Left kidney (tissue), 2 donors: Measurements from ENCODE around the gene PRR5L. TPM values are rescaled to one million over a fixed set of nuclear protein-coding genes. Genes with fewer than 3 reads are reported as not detected.
"Not testable (repeated sequence)": the region's sequence is repeated elsewhere in the genome, so short reads cannot be mapped to it uniquely, and the experiment has no call there.

ENCODE experiments used
- DNase-seq: peaks from one replicate; pipeline ENCODE4 v3.0.0-alpha.2; 2013
- polyA plus RNA-seq: library from polyadenylated mRNA; unstranded; fragments of 120-200 nt; gene quantifications from one replicate; pipeline ENCODE4 v1.2.1, GENCODE V29; 2013; ENCODE audit not compliant: insufficient read length

PRR5L gene
- polyA plus RNA-seq, 1 donor: 17.3 TPM

DNA sequence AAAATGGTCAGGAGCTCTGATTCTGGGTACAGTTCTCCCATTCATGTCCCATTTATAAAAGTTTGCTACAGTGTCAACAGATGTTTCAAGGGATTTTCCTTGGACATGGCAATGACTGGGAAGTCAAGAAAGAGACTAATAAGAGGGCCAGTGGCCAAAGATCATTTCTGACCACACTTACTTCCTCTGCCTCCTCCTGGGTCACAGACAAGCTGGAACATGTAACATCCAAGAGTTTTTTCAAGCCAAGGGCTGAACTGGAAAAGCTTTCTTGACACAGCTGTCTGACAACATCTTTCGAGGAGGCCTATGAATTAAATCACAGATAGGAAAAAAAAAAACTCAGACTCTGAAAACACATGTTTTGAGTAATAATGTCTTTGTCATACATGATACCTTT, 15.6 kb upstream of the PRR5L start:
- DNase-seq: no peak

DNA sequence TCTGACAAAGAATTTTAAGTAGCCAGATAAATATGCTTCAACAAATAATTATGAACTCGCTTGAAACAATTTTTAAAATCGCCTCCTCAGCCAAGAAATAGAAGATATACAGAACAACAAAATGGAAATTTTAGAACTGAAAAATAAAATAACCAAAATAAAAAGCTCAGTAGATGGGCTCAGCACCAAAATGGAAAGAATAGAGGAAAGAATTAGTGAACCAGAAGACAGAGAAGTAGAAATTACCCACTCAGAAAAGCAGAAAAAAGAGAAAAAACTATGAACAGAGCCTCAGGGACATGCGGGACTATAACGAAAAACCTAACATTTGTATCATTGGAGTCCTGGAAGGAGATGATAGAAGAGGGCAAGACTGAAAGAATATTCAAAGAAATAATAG, 14.2 kb upstream of the PRR5L start:
- no peak for DNase-seq

DNA sequence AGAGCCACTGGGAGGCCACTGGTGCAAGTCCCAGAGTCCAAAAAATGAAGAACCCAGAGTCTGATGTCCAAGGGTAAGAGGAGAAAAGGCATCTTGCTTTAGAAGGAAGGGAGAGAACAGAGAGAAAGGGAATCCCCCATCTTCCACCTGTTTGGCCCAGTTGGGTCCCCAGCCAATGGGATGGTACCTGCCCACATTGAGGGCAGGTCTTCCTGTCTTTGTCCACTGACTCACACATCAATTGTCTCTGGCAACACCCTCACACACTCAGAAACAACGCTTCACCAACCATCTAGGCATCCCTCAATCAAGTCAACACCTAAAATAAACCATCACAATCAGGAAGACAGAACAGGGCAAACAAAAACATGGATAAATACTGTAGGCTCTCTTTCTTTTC, 13.2 kb upstream of the PRR5L start:
- no peak for DNase-seq

DNA sequence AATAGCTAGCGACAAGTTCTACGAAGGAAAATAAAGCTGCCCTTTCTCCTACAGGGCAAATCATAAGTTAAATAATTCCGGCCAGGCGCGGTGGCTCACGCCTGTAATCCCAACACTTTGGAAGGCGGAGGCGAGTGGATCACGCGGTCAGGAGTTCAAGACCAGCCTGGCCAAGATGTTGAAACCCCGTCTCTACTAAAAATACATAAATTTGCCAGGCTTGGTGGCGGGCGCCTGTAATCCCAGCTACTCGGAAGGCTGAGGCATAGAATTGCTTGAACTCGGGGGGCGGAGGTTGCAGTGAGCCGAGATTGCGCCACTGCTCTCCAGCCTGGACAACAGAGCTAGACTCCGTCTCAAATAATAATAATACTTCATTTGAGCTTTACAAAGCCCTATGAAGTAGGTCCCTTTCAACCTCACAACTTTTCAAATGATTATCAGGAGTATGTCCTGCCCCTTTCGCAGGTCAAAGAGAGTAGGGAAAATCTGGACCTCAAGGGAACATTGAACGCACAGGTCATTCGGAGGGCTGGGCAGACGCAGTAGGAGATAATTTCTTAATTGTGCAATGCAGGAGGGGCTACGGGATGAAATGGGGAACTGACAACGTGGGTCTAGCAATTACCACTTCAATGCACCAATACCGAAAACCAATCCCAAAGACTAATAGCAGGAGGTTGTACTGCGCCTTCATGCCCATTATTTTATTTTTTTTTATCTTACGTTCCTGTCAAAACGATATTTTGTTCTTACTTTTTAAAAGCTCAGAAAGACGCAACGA, 7.5 kb upstream of the PRR5L start:
- no peak for DNase-seq

DNA sequence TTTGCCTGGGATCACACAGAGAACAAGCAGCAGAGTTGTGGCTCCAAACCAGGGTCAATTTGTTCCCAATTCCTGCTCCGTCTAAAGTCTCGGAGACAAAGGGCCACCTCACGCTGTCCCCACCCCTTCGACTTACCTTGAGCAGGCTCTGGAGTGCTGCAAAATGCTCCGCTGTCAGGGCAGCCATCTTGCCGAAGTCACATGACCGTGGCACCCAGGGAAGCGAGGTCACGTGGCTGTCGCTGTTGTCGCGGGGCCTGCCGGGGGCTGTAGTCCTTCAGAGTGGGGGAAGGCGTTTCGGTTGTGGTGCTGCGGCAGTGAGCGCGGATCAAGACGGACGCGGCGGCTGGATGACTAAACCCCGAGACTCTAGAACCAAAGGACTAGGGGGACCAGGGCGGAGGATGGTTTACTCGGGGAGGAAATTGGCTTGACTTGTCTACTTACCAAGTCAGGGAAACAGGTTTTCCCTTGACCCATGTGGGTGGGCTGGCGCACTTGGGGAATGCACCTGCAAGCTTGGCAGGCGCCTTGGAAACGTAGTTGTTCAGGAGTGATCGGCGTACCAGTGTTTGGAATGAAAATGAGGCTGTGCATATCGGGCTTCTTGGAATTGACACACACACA, 6.7 kb upstream of the PRR5L start, which contains the start of gene COMMD9:
COMMD9 (minus strand) TSS at position 199 of the 627 bp plus-strand sequence; CDS start at position 187, 12 bp downstream.
- DNase-seq: peak; percentile 87

DNA sequence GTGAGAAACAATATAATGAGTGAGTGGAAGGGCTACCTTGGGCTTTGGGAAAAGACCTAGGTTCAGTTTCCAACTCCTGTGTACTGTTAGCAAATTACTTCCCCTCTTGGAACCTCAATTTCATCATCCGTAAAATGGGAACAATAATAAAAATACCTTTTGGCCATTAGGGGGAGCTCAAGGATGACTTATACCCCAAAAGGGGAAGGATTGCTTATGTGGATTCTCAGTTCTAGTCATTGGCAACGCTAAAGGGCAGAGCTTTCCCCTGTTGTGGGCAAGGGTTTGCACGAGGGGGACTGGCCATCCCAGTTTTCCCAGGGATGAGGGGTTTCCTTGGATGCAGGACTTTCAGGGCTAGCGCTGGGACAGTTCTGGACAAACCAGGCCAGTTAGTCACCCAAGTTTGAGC, 3.8 kb upstream of the PRR5L start:
- DNase-seq: no peak

DNA sequence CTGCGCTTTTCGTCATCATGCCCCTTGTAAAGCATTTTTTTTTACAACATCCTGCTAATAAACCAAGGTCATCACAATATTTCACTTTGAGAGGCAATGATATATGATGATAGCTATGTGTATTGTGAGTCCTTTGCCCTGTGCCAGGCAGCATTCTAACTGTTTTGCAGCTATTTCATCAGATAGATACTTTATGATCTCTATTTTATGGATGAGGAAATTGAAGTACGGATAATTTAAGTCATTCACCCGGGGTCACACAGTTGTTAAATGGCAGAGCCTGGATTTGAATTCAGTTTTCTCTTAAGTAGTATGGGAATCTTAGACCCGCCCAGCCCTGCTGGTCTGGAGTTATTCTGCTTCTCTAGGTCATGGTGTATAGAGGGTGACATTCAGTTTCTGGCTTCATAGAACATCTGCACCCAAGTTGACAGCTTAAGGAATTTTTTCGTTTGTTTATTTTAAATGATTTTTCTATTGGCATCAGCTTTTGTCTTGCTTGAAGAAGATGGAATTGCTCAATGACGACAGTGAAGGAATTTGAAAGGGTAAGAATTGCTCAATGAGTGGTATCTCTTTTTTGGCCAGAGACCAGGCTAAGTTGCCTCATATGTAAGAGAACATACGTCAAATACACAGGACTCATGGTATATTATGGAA, 926 bp downstream of the PRR5L start:
- no peak for DNase-seq

DNA sequence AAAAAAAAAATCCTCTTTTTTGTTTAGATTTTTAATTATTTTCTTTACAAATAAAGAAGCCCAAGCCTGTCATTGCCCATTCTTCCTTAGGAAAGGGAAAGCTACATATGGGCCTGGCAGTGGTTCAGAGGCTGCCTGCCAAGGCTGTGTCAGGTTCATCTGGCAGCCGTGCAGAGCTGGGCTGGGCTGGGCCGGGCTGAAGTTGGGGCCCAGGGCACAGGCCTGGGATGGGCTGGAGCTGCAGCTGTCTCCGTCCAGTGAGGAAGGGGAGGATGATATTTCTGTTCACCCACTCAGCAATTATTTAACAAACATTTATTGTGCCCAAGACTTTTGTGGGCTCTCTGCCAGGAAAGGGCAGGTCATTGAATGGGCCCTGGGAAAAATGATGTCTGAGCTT, 4.6 kb downstream of the PRR5L start:
- DNase-seq: no peak

DNA sequence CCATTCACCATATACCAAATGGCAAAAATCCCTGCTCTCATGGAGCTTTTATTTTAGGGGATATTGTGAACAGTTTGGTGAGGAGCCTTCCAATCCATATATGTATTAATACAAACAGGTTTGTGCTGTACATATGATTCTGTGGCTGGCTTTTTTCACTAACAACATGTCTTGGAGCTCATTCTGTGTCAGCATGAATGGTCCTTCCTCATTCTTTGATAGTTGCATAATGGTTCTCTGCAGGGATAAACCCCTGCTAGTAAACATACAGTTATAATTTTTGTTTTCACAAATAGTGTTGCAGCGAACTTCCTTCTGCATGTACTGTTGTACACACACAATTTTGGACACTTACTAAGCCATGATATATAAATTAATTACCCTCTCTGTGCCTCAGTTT, 8.3 kb downstream of the PRR5L start:
- DNase-seq: no peak

DNA sequence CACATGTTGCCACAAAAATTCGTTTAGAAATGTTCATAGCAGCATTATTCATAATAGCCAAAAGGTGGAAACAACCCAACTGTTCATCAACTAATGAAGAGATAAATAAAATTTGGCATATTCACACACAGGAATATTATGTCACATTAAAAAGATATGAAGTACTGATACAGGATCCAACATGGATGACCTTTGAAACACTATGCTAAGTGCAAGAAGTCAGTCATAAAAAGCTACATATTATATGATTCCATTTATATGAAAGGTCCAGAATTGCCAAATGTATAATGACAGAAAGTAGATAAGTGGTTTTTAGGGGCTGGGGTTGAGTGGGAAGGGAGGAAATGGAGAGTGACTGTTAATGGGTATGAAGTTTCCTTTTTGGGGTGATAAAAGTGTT, 9.0 kb downstream of the PRR5L start:
- DNase-seq: no peak

DNA sequence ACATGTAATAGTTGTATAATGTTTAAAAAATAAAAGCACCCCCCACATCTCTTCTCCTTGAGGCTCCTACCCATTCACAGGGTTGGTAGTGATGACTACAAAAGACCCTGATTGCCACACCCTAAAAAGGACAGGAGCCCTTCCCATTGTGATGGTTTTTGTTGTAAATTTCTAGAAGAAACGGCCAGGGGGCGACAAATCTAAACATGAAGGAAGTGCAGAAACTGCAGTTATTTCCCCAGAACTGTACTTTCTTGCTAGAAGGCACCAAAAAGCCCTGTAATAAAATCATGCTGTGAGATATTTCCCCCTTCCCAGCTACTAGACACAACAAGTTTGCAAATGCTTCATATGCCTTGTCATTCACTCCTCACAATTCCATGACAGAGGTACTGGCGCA, 10.8 kb downstream of the PRR5L start:
- peak; percentile 54 for DNase-seq

DNA sequence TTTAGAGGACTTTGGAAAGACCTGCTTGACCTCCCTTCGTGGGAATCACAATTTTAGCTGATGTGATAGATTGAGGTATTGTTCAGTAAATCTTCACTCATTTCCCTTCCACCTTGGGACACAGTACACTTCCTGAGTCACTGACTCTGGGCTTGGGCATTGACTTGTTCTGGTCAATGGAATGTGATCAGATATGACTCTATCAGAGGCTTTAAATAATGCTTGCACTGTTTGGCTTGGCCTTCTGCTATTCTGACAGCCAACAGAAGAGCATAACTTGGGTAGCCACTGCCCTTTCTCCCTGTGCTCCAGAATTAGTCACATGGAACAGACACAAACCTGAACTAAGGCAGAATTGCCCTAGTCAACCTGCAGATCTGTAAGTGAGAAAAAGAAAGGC, 12.5 kb downstream of the PRR5L start:
- DNase-seq: no peak

DNA sequence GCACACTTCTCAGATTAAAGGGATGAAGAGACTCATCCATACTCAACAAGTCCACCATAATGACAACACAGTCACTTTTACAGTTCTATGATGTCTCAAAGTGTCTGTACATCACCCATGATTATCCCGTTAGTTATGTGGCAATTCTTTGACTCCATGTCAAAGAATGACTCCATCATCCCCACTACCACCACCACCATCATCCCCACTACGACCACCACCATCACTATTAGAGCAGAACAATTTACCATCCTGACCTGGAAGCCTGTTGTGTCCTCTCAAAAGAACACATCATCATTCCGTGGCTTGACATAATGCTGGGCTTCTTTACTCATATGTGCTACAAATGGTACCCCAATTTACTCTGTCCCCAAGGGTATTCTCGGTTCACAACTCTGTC, 13.7 kb downstream of the PRR5L start:
- DNase-seq: no peak

DNA sequence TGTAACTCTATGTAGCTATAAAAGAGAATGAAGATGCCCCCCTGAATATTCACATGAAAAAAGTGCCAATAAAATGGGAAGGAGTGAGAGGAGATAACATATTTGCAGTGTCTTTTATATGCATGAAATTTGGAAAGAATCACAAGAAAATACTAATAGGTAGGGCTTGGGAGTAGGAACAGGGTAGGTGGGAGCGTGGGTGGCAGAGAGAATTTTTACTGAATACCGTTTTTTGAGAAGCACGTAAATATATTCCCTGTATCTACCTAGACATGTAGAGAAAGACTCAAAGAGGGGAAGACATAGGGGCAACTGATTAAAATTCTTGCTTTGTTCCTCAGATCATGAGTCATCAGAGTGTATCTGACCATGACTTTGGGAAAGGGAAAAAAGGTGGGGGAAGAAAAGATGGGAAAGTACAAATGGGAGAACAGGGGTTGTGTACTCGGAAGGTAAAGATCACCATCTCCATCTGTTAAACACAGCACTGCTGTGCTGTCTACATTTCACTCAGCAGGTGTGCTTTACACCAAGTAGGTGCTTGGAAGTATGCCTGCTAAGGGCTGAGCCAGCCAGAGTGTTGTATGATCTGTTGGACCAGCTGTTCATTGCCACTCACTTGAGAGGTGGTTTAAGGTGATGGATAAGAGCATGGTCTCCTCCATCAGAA, 16.0 kb downstream of the PRR5L start:
- no peak for DNase-seq

DNA sequence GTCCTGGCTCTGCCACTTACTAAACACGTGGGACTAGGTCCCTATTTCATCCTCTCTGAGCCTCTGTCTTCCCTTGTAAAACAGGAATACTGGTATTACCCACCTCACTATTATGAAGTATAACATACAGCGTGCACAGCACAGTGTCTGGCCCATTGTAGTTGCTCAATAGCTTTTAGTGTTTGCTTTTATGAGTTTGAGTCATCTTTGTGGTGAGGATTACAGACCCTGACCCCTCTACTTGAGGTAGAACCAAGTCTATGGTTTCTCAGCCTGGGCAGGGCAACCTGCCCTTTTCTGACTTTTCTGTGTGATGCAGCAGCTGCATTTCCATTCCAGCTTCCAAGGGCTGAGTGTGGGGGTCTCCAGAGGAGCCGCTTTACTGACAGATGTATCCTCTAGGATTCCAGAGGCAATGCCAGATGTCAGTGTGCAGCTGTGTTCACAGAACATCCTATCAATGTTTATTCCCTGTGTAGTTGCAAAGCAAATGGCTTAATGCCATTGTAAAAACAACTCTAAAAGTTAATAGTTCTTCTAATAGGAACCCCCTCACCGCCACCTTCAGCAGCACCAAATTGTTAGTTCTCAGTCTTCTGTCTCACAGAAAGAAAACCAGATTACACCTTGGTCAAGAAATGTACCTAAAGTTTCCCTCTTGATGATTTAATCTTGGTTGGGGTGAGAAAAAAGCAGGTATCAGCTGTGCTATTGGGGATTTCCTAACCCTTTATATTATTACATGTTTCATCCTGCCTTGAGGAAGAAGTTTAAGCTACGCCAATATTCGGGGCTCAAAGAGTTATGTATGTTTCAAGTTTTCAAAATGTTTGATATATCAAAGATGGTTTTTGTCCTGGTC, 16.8 kb downstream of the PRR5L start:
- no peak for DNase-seq

DNA sequence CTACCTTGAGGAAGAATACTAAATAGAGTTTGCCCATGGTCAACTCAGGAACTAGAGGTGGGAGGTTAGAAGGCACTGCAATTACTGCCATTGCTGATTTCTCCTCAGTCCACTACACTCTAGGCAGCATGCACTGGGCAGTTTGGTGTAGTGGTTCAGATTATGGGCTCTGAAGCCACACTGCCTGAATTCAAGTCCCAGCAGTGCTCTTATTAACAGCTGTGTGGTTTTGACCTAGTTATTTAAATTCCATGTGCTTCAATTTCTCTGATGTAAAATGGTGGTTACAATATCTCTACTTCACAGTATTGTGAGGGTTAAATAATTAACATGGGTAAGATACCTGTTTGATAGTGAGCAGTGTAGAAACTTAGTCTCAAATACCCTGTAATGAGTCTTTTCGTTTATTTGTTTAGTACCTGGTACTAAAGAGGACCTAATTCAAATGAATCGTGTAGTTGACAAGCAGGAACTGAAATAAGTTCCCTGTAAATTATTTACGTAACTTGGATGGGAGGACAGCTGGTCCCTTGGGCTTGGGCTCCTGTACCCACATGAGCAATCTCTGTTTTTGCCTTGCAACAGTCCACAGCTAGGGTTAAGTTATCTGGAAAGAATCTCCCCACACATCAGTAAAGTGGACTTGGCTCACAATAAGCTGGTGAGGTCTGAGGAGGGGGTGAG, 17.8 kb downstream of the PRR5L start:
- no peak for DNase-seq

DNA sequence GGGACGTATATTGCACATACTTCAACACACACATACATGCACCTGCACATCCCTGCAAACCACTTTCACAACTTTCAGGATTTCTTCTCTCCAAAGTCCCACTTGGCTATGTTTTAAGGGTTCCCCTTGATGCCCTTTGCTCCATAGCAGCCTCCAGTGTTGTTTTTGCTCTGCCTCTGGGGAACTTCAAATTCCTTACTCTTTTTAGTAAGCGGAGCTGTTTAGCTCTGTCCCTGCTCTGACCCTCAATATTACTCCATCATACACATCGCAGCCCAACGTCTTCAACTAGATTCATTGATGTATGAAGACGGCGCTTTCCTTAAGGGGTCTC, 18.3 kb downstream of the PRR5L start:
- no peak for DNase-seq

DNA sequence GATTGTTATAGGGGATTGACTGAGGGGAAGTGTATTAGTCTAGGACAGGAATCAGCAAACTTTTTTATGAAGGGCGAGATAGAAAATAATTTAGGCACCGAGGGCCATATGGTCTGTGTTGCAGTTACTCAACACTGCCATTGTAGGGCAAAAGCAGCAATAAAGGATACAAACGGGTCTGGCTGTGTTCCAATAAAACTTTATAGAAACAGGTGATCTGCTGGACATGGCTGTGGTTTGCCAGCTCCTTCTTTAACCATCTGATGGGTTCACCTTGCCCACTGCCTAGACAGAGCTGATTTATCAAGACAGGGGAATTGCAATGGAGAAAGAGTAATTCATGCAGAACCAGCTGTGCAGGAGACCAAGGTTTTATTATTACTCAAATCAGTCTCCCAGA, 20.0 kb downstream of the PRR5L start:
- no peak for DNase-seq

DNA sequence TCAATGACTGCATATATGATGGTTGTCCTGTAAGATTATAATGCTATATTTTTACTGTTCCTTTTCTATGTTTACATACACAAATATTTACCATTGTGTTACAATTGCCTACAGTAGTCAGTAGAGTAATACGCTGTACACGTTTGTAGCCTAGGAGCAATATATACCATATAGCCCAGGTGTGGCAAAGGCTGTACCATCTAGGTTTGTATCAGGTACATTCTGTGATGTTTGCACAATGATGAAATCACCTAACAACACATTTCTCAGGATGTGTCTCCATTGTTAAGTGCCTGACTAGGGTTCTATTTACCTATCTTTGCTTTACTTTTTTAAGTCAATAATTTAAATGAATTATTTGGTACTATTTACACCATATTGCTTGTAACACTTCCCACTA, 21.9 kb downstream of the PRR5L start:
- DNase-seq: no peak

DNA sequence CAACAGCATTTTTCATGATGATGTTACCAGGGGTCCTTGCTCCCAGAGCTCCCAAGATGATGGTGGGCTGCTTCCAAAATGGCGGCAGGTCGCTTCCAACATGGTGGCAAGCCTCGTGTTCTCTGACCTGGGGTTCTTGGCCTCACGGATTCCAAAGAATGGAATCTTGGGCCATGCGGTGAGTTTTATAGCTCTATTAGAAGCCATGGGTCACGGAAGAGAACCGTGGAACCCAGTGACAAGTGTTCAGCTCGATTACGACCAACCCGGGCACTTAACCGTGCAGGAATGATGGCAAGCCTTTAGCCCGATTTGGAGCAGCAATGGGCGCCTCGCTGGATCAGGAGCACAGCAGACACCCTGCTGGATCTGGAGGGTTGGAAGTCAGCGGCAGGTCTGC, 28.9 kb downstream of the PRR5L start:
- not testable (repeated sequence) for DNase-seq

DNA sequence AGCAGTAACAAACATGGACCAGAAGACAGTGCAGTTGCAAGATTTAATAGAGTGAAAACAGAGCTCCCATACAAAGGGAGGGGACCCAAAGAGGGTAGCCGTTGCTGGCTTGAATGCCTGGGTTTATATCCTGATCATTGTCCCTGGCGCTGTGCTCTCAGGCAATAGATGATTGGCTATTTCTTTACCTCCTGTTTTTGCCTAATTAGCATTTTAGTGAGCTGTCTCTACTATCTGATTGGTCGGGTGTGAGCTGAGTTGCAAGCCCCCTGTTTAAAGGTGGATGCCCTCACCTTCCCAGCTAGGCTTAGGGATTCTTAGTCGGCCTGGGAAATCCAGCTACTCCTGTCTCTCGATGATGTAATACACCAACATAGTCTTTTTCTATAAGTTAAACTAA, 29.3 kb downstream of the PRR5L start:
- DNase-seq: not testable (repeated sequence)
